Psoas muscle (tissue), 8 donors: ENCODE measurements around the gene LGI1. TPM values are rescaled to one million over a fixed set of nuclear protein-coding genes. Genes with fewer than 3 reads are reported as not detected.

Experiments used
- ATAC-seq, 4 donors: fragments of 200-7000 bp; cut with Tn5 transposase; one replicate each; pipeline ENCODE4 v1.9.1; 2020; ENCODE audit warnings: moderate library complexity in 3 of 4, mild to moderate bottlenecking in 2 of 4
- DNase-seq, 2 donors: peaks; one replicate each; pipeline ENCODE4 v3.0.0-alpha.2; 2020
- H3K27ac ChIP-seq: fragments of 200-600 bp; one replicate; pipeline ENCODE4 v1.8.0; 2022
- H3K27me3 ChIP-seq, 3 donors: fragments of 200-600 bp in 1 of 3; one replicate each; pipeline versions ENCODE4 v1.6.1 to v1.8.0; 2013 to 2022; ENCODE audit warnings: low read length in 2 of 3, mild to moderate bottlenecking in 2 of 3, moderate library complexity in 1 of 3; ENCODE audit not compliant: insufficient read depth in 3 of 3
- H3K36me3 ChIP-seq, 2 donors: fragments of 200-600 bp in 1 of 2; one replicate each; pipeline versions ENCODE4 v1.6.1 to v1.8.0; 2013 to 2022; ENCODE audit warnings: low read depth in 1 of 2, mild to moderate bottlenecking in 1 of 2, moderate library complexity in 1 of 2; ENCODE audit not compliant: insufficient read depth in 1 of 2
- H3K4me1 ChIP-seq: fragments of 200-600 bp; one replicate; pipeline ENCODE4 v1.8.0; 2022
- H3K4me3 ChIP-seq: fragments of 200-600 bp; one replicate; pipeline ENCODE4 v1.8.0; 2022; ENCODE audit warnings: mild to moderate bottlenecking
- H3K9me3 ChIP-seq: fragments of 200-600 bp; one replicate; pipeline ENCODE4 v1.8.0; 2022
- WGBS, 3 donors: extraction: QIAGEN DNeasy Blood & Tissue Kit; methylation state at CpG; one replicate each; pipeline versions ENCODE4 v1.1.6 to v1.1.7; 2013; 5-methylcytosine and 5-hydroxymethylcytosine counted together
- intact Hi-C, 2 donors: fragments of 100-400 bp; cut with DNase I; formaldehyde crosslinking; loops; one replicate each; pipeline versions ENCODE4 v1.11.0 to v1.14.2; 2022
- polyA plus RNA-seq, 3 donors: library from polyadenylated mRNA; stranded (reverse); fragments of 200-250 nt; gene quantifications; one replicate each; pipeline ENCODE4 v1.2.3, GENCODE V29; 2013
- total RNA-seq, 4 donors: library from RNA; stranded (reverse); fragmentation: NEBNext Ultra II Directional in 2 of 4; extraction: Animal tissue kit (Norgen Biotek cat#: 25700) in 2 of 4; gene quantifications; one replicate each; pipeline versions ENCODE4 v1.2.1 to v1.2.4, GENCODE V29; 2021 to 2023
- TF ChIP-seq, protein P1 (sequence below): fragments of 200-600 bp; IDR thresholded peaks from one replicate; pipeline ENCODE4 v1.8.0; 2022; ENCODE audit warnings: antibody characterized with exemption
- donor health status: healthy with polysubstance abuse.
- donor health status: DM: no; HTN: no; CAD: no; lungs with moderate emphysema.
- donor health status: Bipolar disorder and iron deficiency.
- donor health status: healthy.
- donor health status: DM: yes; HTN: yes; CAD: no.
- donor health status: DM: no; HTN: no; CAD: no.
- donor health status: DM: no; HTN: no; CAD: no.
- donor health status: DM: yes; HTN: yes; CAD: no.

LGI1 gene
- total and polyA plus RNA-seq, 7 donors, result 0.20 to 7.3 (median 1.4) TPM

DNA sequence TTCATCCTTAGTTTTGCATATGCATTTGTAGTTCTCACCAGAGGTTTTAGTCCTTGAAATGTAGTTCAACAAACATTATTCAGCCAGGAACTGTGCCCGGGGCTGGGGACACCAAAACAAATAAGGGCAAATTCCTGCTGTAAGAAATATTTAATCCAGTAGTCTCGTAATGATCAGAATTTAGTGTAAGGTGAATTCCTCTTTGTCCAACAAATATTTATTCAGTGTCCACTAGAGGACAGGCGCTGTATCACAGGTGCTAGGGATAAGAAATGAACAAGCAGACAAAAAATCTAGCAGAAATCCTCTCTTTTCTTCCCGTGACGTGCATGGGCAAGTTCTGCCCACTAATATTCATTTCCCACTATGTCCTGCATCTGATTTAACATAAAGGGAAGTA is 17.6 kb downstream of the LGI1 start:
- intact Hi-C loops, result no loop called here
- no peak overlapping the region for H3K27ac ChIP-seq
- H3K9me3 ChIP-seq, result no peaks in the 10 kb centered on the region
- no peaks in the 10 kb centered on the region for H3K4me1 ChIP-seq
- DNase-seq, result no peak
- H3K36me3 ChIP-seq, result no peaks in the 10 kb centered on the region
- ATAC-seq, result no peak
- H3K27me3 ChIP-seq, result peaks cover 0 to 5% (median 0%) of the 10 kb centered on the region in 3 donors
- WGBS, 3 donors, result 73 to 83% (median 78%) methylated on average over 5 of the region's 5 CpGs
- no peak overlapping the region for H3K4me3 ChIP-seq
- TF ChIP-seq, protein P1, sequence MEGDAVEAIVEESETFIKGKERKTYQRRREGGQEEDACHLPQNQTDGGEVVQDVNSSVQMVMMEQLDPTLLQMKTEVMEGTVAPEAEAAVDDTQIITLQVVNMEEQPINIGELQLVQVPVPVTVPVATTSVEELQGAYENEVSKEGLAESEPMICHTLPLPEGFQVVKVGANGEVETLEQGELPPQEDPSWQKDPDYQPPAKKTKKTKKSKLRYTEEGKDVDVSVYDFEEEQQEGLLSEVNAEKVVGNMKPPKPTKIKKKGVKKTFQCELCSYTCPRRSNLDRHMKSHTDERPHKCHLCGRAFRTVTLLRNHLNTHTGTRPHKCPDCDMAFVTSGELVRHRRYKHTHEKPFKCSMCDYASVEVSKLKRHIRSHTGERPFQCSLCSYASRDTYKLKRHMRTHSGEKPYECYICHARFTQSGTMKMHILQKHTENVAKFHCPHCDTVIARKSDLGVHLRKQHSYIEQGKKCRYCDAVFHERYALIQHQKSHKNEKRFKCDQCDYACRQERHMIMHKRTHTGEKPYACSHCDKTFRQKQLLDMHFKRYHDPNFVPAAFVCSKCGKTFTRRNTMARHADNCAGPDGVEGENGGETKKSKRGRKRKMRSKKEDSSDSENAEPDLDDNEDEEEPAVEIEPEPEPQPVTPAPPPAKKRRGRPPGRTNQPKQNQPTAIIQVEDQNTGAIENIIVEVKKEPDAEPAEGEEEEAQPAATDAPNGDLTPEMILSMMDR, result no peak

DNA sequence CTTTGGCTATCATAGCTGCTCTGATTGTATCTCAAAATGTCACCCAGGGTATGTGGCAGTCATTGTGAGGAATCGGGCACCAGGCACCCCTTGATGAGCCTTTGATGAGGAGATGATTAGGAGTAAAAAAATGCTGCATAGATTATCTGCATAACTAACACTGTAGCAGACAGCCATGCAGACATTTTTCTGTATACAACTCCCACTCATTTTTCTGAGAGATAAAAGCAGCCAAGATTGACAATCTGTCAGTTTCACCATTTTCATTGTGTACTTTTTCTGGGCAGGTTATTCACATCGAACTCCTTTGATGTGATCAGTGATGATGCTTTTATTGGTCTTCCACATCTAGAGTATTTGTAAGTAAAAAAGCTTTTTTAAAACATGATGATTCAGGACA is 19.4 kb downstream of the LGI1 start:
- Histone ChIP-seq H3K36me3 (no peaks in the 10 kb centered on the region), H3K27me3 (peaks cover 0 to 5% (median 0%) of the 10 kb centered on the region in 3 donors), H3K9me3 (no peaks in the 10 kb centered on the region), H3K4me1 (no peaks in the 10 kb centered on the region), H3K4me3 (no peak overlapping the region), H3K27ac (no peak overlapping the region)
- intact Hi-C loops, result no loop called here
- ATAC-seq, result no peak
- 61 to 72% (median 63%) methylated on average over 2 of the region's 2 CpGs for WGBS, 3 donors
- DNase-seq, result no peak
- TF ChIP-seq, protein P1, result no peak

DNA sequence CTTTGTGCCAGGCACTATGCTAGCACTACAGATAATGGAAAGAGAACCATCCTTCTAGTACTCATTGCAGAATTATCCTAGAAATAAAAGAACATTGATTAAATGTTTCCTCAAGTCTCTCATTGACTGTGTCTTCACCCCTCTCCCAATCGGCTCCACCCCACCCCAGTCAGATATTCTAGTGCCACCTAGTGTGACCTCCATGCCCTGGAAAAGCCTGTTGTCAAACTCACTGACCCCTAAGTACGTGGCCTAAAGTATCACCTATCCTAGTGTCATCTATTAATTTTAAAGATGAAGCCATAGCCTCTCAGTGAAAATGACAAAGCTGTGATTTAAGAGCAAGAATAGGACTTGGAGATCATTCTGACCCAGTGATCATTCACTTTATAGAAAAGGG is 26.3 kb downstream of the LGI1 start:
- no peak overlapping the region for H3K4me3 ChIP-seq
- H3K27ac ChIP-seq, result no peak overlapping the region
- DNase-seq (no peak), ATAC-seq (peak in 3 of 4 donors; percentile 23 to 64 (median 63))
- H3K27me3 ChIP-seq, result peaks cover 0 to 2% (median 0%) of the 10 kb centered on the region in 3 donors
- H3K4me1 ChIP-seq, result no peaks in the 10 kb centered on the region
- WGBS, 3 donors, result 44 to 51% (median 44%) methylated on average over 2 of the region's 2 CpGs
- no peaks in the 10 kb centered on the region for H3K9me3 ChIP-seq
- intact Hi-C loops, result no loop called here
- TF ChIP-seq, protein P1, result no peak
- no peaks in the 10 kb centered on the region for H3K36me3 ChIP-seq

DNA sequence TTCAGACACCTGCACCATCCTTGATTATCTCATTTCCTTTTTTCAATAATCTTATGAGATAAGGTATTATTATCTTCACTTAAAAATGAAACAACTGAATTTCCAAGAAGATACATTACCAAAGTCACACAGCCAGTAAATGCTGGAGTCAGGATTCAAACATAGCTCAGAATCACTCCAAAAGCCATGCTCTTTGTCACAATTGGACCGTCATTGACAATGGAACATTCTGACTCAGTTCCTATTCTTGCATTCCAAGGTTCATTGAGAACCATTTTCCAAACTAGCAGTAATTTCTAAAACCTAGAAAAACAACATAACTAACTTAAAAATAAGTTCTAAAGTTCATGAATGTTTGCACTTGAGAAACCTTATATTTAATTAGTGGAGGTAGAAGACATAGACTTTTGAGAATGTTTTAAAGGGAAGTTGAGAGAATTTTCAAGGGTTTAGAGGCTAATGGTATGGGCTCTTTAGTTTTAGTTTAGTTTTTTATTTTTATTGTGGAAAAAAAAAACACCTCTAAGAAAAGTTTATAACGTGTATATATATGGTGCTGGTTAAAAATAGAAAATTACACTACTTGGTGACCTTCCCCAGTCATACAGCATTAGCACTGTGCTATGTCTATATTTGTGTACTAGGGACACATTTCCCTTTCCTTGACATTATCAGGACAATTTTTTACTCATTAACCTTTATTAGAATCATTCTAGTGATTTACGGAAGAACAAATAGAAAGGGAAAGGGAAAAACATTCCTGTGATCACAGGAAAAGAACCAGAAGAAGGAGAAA is 30.9 kb downstream of the LGI1 start:
- WGBS, 3 donors, result 70 to 71% (median 71%) methylated on average over 3 of the region's 3 CpGs
- Histone ChIP-seq H3K9me3 (no peaks in the 10 kb centered on the region), H3K4me3 (no peak overlapping the region), H3K36me3 (no peaks in the 10 kb centered on the region), H3K27me3 (no peaks in the 10 kb centered on the region), H3K27ac (no peak overlapping the region), H3K4me1 (no peaks in the 10 kb centered on the region)
- ATAC-seq (peak in 3 of 4 donors; percentile 55 to 73 (median 65)), DNase-seq (no peak)
- TF ChIP-seq, protein P1, result no peak
- intact Hi-C loops, result no loop called here

DNA sequence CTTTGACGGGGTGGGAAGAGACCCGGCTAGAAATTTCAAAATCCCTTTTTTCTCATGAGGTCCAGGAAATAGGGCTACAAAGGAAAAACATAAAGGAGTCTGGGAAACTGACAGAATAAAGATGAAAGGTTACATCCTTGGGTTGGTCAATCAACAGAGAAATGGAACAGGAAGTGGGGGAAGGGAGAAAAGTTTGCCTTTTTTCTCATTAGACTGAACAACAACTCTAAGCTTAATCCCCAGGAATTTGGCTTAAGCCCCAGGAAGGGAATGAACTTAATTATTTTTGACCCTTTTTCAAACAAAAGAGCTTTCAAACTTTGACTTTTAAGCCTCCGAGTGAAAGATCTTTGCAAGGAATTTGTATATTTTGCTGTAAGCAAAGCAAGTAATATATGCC is 32.7 kb downstream of the LGI1 start:
- DNase-seq (no peak), ATAC-seq (no peak)
- H3K36me3 ChIP-seq, result no peaks in the 10 kb centered on the region
- WGBS, 3 donors, result 45 to 56% (median 45%) methylated on average over 3 of the region's 3 CpGs
- H3K9me3 ChIP-seq, result no peaks in the 10 kb centered on the region
- no peaks in the 10 kb centered on the region for H3K27me3 ChIP-seq
- no peak overlapping the region for H3K27ac ChIP-seq
- TF ChIP-seq, protein P1, result no peak
- H3K4me3 ChIP-seq, result no peak overlapping the region
- H3K4me1 ChIP-seq, result no peaks in the 10 kb centered on the region
- intact Hi-C loops, result no loop called here
